Retinal pigment epithelial cell (primary cell): ENCODE measurements around the gene TMEM161A.
A peak's percentile ranks its signal among the peaks of the same experiment; 100 is the strongest.
"Not testable (repeated sequence)": the region's sequence is repeated elsewhere in the genome, so short reads cannot be mapped to it uniquely, and the experiment has no call there.

Experiments
- DNase-seq: peaks from one replicate; pipeline ENCODE4 v3.0.0-alpha.2; 2010; ENCODE audit warnings: low read depth
- H3K4me3 ChIP-seq: 2 replicates; pipeline ENCODE4 v1.5.1; 2011; ENCODE audit warnings: mild to moderate bottlenecking, low read length, control low read depth, moderate library complexity
- CTCF ChIP-seq: conservative IDR thresholded peaks from 2 replicates; pipeline ENCODE4 v1.5.1; 2011; ENCODE audit warnings: low read depth, low read length, control low read depth, inconsistent platforms

Gene TMEM161A

DNA sequence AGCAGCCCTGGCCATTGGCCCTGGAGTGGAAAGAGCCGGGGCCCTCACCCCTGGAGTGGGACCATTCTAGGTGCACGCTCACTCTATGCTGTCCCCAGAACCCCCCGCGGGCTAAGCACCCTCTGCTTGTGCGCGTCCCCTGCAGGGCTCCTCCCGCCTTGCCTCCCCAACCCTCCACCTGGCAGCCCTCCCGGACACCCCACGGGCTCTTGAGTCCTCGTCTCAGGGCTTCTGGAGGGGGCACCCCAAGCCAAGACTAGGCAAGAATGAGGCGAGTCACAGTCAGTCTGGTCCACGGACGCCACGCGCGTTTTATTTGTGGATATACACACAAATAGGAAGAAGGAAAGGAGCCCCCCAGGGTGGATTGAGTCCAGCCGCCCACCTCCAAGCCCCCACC is 7.0 kb upstream of the TMEM161A start:
- TF ChIP-seq CTCF = no peak
- no peak overlapping the region for H3K4me3 ChIP-seq
- no peak for DNase-seq

GRCh38 chr19:19142347-19142746 is 4.1 kb upstream of the TMEM161A start:
- TF ChIP-seq CTCF = no peak
- H3K4me3 ChIP-seq = no peak overlapping the region
- no peak for DNase-seq

GRCh38 chr19:19140476-19140875 is 2.2 kb upstream of the TMEM161A start:
- no peak overlapping the region for H3K4me3 ChIP-seq
- DNase-seq = no peak

DNA sequence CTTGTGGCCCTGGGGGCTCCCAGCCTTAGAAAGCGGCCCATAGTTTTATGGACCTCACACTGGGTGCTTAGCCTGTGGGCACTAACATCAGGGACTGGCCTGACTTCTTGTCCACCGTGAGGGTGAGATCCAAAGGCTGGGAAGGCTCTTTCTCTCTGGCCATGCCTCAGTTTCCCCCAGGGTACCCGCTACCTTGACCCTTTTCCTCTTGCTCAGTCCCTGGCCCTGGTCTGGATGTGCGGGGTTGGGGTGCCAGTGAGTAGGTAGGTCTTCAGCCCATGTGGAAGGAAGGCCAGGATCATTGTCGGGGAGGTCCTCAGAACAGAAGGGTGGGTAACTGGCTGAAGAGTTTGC is 1.6 kb upstream of the TMEM161A start:
- H3K4me3 ChIP-seq = no peak overlapping the region
- no peak for DNase-seq
- TF ChIP-seq CTCF = no peak

More at GRCh38 chr19:19140476-19140875, 2.2 kb upstream of the TMEM161A start:
- no peak for TF ChIP-seq CTCF

GRCh38 chr19:19137556-19138108 is 646 bp downstream of the TMEM161A start:
- peak overlapping the region; percentile 89 for H3K4me3 ChIP-seq
- no peak for DNase-seq
- TF ChIP-seq CTCF = no peak

DNA sequence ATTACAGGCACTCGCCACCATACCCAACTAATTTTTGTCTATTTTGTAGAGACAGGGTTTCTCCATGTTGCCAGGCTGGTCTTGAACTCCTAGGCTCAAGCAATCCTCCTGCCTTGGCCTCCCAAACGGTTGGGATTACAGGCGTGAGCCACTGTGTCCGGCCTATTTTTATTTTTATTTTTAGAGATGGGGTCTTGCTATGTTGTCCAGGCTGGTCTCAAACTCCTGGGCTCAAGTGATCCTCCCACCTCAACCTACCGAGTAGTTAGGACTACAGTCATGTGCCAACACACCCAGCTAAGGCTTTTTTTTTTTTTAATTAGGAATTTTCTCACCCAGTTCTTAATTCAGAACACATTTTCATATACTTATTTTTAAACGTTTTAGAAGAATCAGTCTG is 2.6 kb downstream of the TMEM161A start:
- H3K4me3 ChIP-seq, DNase-seq: not testable (repeated sequence)

GRCh38 chr19:19134687-19135158 is 3.6 kb downstream of the TMEM161A start:
- peak; percentile 17 for DNase-seq
- TF ChIP-seq CTCF = peak; percentile 8
- peak overlapping the region; percentile 29 for H3K4me3 ChIP-seq

DNA sequence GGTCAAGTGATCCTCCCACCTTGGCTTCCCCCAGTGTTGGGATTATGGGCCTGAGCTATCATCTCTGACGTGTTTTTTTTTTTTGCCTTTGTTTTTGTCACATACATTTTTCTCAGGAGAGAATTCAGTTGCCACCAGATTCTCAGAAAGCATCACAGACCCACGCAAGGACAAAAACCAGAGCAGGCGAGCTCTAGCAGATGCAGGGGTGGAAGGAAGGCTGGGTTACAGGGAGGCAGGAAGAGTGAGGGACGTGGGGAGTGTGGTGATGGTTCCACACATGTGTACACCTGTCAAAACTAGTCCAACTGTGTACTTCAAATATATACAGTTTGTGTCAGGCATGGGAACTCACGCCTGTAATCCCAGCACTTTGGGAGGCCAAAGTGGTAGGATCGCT is 4.3 kb downstream of the TMEM161A start:
- no peak overlapping the region for H3K4me3 ChIP-seq
- no peak for TF ChIP-seq CTCF
- no peak for DNase-seq
